Activated naive CD4-positive, alpha-beta T cell treated with anti-CD3 and anti-CD28 coated beads for 36 hours (primary cell): ENCODE measurements around the gene YRDC. TPM values are rescaled to one million over a fixed set of nuclear protein-coding genes. Genes with fewer than 3 reads are reported as not detected.

Experiments
- CTCF ChIA-PET: fragments of 350-600 bp; sonication (Branson Sonifier 250); formaldehyde crosslinking; loops from one replicate; lab custom pipeline; 2021; ENCODE audit warnings: antibody characterized with exemption; lab: Charles Lee
- DNase-seq: peaks from one replicate; pipeline ENCODE4 v3.0.0-alpha.2; 2020
- H3K27ac Mint-ChIP-seq: one replicate; pipeline ENCODE4 v1.8.0; 2021; ENCODE audit warnings: mild to moderate bottlenecking, mixed read lengths
- H3K27me3 Mint-ChIP-seq: one replicate; pipeline ENCODE4 v1.8.0; 2021; ENCODE audit warnings: low read depth, mixed read lengths
- H3K36me3 Mint-ChIP-seq: one replicate; pipeline ENCODE4 v1.8.0; 2021; ENCODE audit warnings: low read depth, mixed read lengths
- H3K4me1 Mint-ChIP-seq: one replicate; pipeline ENCODE4 v1.8.0; 2021; ENCODE audit warnings: low read depth, mixed read lengths
- H3K4me3 Mint-ChIP-seq: one replicate; pipeline ENCODE4 v1.8.0; 2021; ENCODE audit warnings: mild to moderate bottlenecking, moderate library complexity, mixed read lengths
- H3K9me3 Mint-ChIP-seq: one replicate; pipeline ENCODE4 v1.8.0; 2021; ENCODE audit warnings: mixed read lengths
- intact Hi-C: fragments of 100-400 bp; cut with micrococcal nuclease; formaldehyde crosslinking; loops from one replicate; pipeline ENCODE4 v1.15.1; 2023
- total RNA-seq, 2 experiments: library from RNA; stranded (reverse); gene quantifications; one replicate each; pipeline ENCODE4 v1.2.3, GENCODE V29; 2021

YRDC gene
- 10 to 100 TPM; 31.6 to 31.7 TPM for total RNA-seq

DNA sequence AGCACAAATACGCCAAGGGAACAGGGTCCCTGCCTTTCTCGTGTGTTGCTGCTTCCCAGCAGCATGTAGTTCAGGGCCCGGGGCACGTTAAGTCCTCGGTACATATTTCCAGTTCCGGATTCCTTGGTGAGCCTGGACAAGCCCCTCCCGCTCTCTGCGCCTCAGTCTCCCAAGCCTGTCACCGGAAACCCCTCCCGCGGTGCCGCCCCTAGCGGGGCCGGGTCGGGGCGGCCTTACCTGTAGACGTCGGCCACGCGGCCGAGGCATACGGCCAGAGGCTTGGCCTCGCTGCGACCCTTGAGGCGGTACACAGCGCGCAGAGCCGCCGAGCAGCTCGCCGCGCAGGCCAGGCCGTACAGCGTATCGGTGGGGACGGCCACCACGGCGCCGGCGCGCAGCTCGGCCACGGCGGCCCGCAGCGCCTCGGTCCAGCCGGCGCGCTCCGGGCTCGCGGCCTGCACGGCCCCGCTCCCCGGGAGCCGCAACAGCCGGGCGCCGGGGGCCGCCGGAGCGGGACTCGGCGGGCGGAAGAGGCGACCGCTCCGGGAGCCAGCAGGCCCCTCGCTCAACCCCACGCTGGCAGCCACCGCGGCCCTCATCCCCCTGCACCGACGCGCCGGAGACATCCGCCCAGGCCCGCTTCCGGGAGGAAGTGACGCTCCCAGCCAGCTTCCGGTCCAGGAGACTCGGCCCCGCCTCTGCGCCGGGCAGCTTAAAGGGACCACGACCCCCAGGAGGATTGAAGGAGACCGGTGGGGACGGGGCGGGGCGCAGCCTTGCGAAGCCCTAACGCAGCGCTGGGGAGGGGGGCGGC lies at the start of gene YRDC, which contains the start of gene C1orf122:
YRDC (minus strand) TSS at position 654 of the 814 bp plus-strand sequence; CDS start at position 626, 28 bp downstream.
C1orf122 (plus strand) TSS at position 236 of the 814 bp plus-strand sequence. CDS start 615 bp downstream, outside the sequence.
- intact Hi-C loops, result loop anchor here (1.0 to 5.0 kb wide), 5 partner anchors 53 to 330 kb away; partner anchors contain the start of gene CDCA8
- Mint-ChIP-seq H3K27ac (peak within 1 kb of the TSS; percentile 93), H3K4me3 (peak within 1 kb of the TSS; percentile 95), H3K4me1 (peaks cover 40% of the 10 kb centered on the region), H3K9me3 (no peaks in the 10 kb centered on the region), H3K27me3 (no peaks in the 10 kb centered on the region), H3K36me3 (peaks cover 34% of the 10 kb centered on the region)
- peak; percentile 92 for DNase-seq
- CTCF ChIA-PET, result interaction anchor here (0.6 to 1.9 kb wide), 2 partner anchors 21 to 52 kb away, joined by 3 to 18 read pairs; partner anchors contain the start of gene MTF1

- Mint-ChIP-seq H3K27me3 (no peaks in the 10 kb centered on the region), H3K36me3 (peaks cover 28% of the 10 kb centered on the region), H3K27ac (no peak overlapping the region), H3K4me1 (peaks cover 46% of the 10 kb centered on the region), H3K4me3 (no peak overlapping the region), H3K9me3 (no peaks in the 10 kb centered on the region)
- intact Hi-C loops, result no loop called here
- DNase-seq, result no peak
- CTCF ChIA-PET, result no interaction called here
Observed at GRCh38 chr1:37854406-37854805, 46.4 kb upstream of the YRDC start.

DNA sequence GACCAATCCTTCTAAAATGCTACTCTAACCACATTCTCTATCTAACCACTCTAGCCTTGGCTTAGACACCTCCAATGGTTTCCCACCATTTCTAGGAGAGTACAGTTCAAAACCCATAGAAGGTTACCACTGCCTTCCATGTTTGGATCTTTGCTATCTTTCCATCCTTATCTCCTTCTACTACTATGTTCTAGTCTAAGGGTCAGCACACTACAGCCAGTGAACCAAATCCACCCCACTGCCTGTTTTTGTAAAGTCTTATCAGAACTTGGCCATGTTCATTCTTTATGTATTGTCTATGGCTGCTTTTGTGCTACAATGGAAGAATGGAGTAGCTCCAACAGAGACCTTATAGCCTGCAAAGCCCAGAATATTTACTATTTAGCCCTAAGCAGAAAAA lies 45.1 kb upstream of the YRDC start:
- no peaks in the 10 kb centered on the region for H3K9me3 Mint-ChIP-seq
- no peak for DNase-seq
- CTCF ChIA-PET, result interaction anchor here (1.1 kb wide), 1 partner anchor 151 kb away, joined by 3 read pairs; no protein-coding TSS in a partner anchor
- no peak overlapping the region for H3K4me3 Mint-ChIP-seq
- H3K27ac Mint-ChIP-seq, result peak overlapping the region; percentile 44
- H3K27me3 Mint-ChIP-seq, result no peaks in the 10 kb centered on the region
- H3K36me3 Mint-ChIP-seq, result peaks cover 29% of the 10 kb centered on the region
- intact Hi-C loops, result no loop called here
- H3K4me1 Mint-ChIP-seq, result peaks cover 44% of the 10 kb centered on the region

DNA sequence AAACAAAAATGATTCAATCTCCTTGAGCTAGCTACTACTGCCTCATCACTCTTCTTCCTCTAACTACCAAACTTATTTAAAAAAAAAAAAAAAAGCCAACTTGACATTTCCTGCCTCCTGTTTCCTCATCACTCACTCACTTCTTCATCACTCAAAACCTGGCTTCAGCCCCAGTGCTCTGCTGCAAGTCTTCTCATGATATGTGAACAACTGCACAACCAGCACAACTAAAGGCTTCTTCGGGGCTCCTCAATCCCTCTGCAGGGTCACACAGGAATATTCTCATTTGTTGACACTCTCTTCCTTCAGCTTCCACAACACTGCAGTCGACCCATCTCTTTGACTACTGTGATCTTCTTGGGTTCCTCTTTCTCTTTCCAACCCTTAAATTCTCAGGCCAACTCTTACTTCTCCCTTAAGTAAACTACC lies 43.8 kb upstream of the YRDC start:
- H3K9me3 Mint-ChIP-seq, result no peaks in the 10 kb centered on the region
- peaks cover 23% of the 10 kb centered on the region for H3K36me3 Mint-ChIP-seq
- H3K27me3 Mint-ChIP-seq, result no peaks in the 10 kb centered on the region
- CTCF ChIA-PET, result interaction anchor here (3.3 kb wide), 1 partner anchor 9 kb away, joined by 24 read pairs; the partner anchor contains the start of gene MTF1
- intact Hi-C loops, result no loop called here
- DNase-seq, result peak; percentile 24
- H3K4me3 Mint-ChIP-seq, result no peak overlapping the region
- H3K4me1 Mint-ChIP-seq, result peaks cover 42% of the 10 kb centered on the region
- no peak overlapping the region for H3K27ac Mint-ChIP-seq

- peaks cover 19% of the 10 kb centered on the region for H3K36me3 Mint-ChIP-seq
- H3K4me3 Mint-ChIP-seq, result no peak overlapping the region
- intact Hi-C loops, result no loop called here
- DNase-seq, result no peak
- peaks cover 44% of the 10 kb centered on the region for H3K4me1 Mint-ChIP-seq
- no peaks in the 10 kb centered on the region for H3K27me3 Mint-ChIP-seq
- H3K27ac Mint-ChIP-seq, result no peak overlapping the region
- H3K9me3 Mint-ChIP-seq, result no peaks in the 10 kb centered on the region
- CTCF ChIA-PET, result interaction anchor here (3.3 kb wide), 1 partner anchor 10 kb away, joined by 24 read pairs; the partner anchor contains the start of gene MTF1
Observed at GRCh38 chr1:37851262-37851661, 43.3 kb upstream of the YRDC start.

- Mint-ChIP-seq H3K27me3 (no peaks in the 10 kb centered on the region), H3K4me1 (peaks cover 51% of the 10 kb centered on the region)
- intact Hi-C loops, result no loop called here
Observed at GRCh38 chr1:37850352-37850955, 42.4 kb upstream of the YRDC start.

DNA sequence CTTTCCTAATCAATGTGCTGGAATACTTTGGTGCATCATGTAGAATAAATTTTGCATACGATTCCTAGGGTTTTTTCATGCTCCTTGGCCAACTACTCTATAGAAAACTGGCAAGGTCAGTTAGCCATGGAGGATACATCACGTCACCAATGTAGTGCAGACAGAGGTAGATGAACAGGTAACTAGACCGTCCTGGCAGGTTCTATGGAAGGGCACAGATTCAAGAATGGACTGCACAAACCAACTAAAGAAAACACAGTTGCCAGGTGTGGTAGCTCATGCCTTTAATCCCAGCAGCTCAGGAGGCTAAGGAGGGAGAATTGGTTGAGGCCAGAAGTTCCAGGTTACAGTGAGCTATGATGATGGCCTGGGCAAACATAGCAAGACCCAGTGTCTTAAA lies 41.5 kb upstream of the YRDC start:
- CTCF ChIA-PET, result interaction anchor here (3.3 kb wide), 1 partner anchor 11 kb away, joined by 24 read pairs; the partner anchor contains the start of gene MTF1
- no peak overlapping the region for H3K27ac Mint-ChIP-seq
- intact Hi-C loops, result no loop called here
- no peak for DNase-seq
- H3K4me3 Mint-ChIP-seq, result no peak overlapping the region
- H3K27me3 Mint-ChIP-seq, result no peaks in the 10 kb centered on the region
- peaks cover 17% of the 10 kb centered on the region for H3K36me3 Mint-ChIP-seq
- no peaks in the 10 kb centered on the region for H3K9me3 Mint-ChIP-seq
- H3K4me1 Mint-ChIP-seq, result peaks cover 47% of the 10 kb centered on the region

More at GRCh38 chr1:37850352-37850955, 42.4 kb upstream of the YRDC start:
- Mint-ChIP-seq H3K9me3 (no peaks in the 10 kb centered on the region), H3K27ac (no peak overlapping the region), H3K4me3 (no peak overlapping the region), H3K36me3 (peaks cover 18% of the 10 kb centered on the region)
- CTCF ChIA-PET, result interaction anchor here (0.6 to 3.3 kb wide), 3 partner anchors 9 to 31 kb away, joined by 3 to 24 read pairs (median 3); partner anchors contain the start of gene MTF1
- DNase-seq, result no peak

- H3K27me3 Mint-ChIP-seq, result no peaks in the 10 kb centered on the region
- H3K4me1 Mint-ChIP-seq, result peaks cover 38% of the 10 kb centered on the region
- CTCF ChIA-PET, result interaction anchor here (0.6 to 4.7 kb wide), 3 partner anchors 9 to 26 kb away, joined by 3 to 22 read pairs (median 4); partner anchors contain the start of gene MTF1
- H3K27ac Mint-ChIP-seq, result peak overlapping the region; percentile 50
- intact Hi-C loops, result no loop called here
- H3K4me3 Mint-ChIP-seq, result peak overlapping the region; percentile 39
- no peaks in the 10 kb centered on the region for H3K9me3 Mint-ChIP-seq
- H3K36me3 Mint-ChIP-seq, result peaks cover 6% of the 10 kb centered on the region
- peak; percentile 27 for DNase-seq
Observed at GRCh38 chr1:37846647-37847339, 38.8 kb upstream of the YRDC start.

GRCh38 chr1:37845786-37846185 lies 37.8 kb upstream of the YRDC start:
- Mint-ChIP-seq H3K9me3 (no peaks in the 10 kb centered on the region), H3K27me3 (no peaks in the 10 kb centered on the region), H3K4me1 (peaks cover 38% of the 10 kb centered on the region), H3K36me3 (peaks cover 6% of the 10 kb centered on the region), H3K27ac (no peak overlapping the region), H3K4me3 (no peak overlapping the region)
- intact Hi-C loops, result no loop called here
- no peak for DNase-seq
- CTCF ChIA-PET, result interaction anchor here (4.7 kb wide), 1 partner anchor 14 kb away, joined by 22 read pairs; the partner anchor contains the start of gene MTF1

GRCh38 chr1:37845049-37845646 lies 37.1 kb upstream of the YRDC start:
- H3K36me3 Mint-ChIP-seq, result peaks cover 6% of the 10 kb centered on the region
- no peaks in the 10 kb centered on the region for H3K27me3 Mint-ChIP-seq
- no peak overlapping the region for H3K4me3 Mint-ChIP-seq
- no peaks in the 10 kb centered on the region for H3K9me3 Mint-ChIP-seq
- CTCF ChIA-PET, result interaction anchor here (4.7 kb wide), 1 partner anchor 15 kb away, joined by 22 read pairs; the partner anchor contains the start of gene MTF1
- intact Hi-C loops, result no loop called here
- no peak overlapping the region for H3K27ac Mint-ChIP-seq
- peaks cover 38% of the 10 kb centered on the region for H3K4me1 Mint-ChIP-seq
- no peak for DNase-seq

GRCh38 chr1:37844536-37844935 lies 36.5 kb upstream of the YRDC start:
- peaks cover 6% of the 10 kb centered on the region for H3K36me3 Mint-ChIP-seq
- H3K27me3 Mint-ChIP-seq, result no peaks in the 10 kb centered on the region
- DNase-seq, result no peak
- intact Hi-C loops, result no loop called here
- H3K4me3 Mint-ChIP-seq, result no peak overlapping the region
- H3K4me1 Mint-ChIP-seq, result peaks cover 38% of the 10 kb centered on the region
- H3K27ac Mint-ChIP-seq, result no peak overlapping the region
- H3K9me3 Mint-ChIP-seq, result no peaks in the 10 kb centered on the region
- CTCF ChIA-PET, result interaction anchor here (4.7 kb wide), 1 partner anchor 15 kb away, joined by 22 read pairs; the partner anchor contains the start of gene MTF1
